Skeletal muscle tissue (tissue), 4 donors: ENCODE data around the gene ELF4. TPM values are rescaled to one million over a fixed set of nuclear protein-coding genes. Genes with fewer than 3 reads are reported as not detected.

Experiments
- H3K27ac ChIP-seq: one replicate; pipeline ENCODE4 v1.7.0; 2013; ENCODE audit warnings: mild to moderate bottlenecking, low read depth, low read length, inconsistent platforms
- H3K27me3 ChIP-seq, 3 donors: one replicate each; pipeline ENCODE4 v1.7.0; 2013; ENCODE audit warnings: low read length in 3 of 3; ENCODE audit not compliant: control insufficient read depth in 3 of 3, insufficient read depth in 3 of 3
- H3K36me3 ChIP-seq, 3 donors: one replicate each; pipeline ENCODE4 v1.7.0; 2013; ENCODE audit warnings: low read length in 3 of 3; ENCODE audit not compliant: control insufficient read depth in 3 of 3, insufficient read depth in 3 of 3
- H3K4me1 ChIP-seq, 3 donors: one replicate each; pipeline ENCODE4 v1.7.0; 2013; ENCODE audit warnings: low read length in 3 of 3, mild to moderate bottlenecking in 3 of 3; ENCODE audit not compliant: control insufficient read depth in 3 of 3, insufficient read depth in 3 of 3
- H3K4me3 ChIP-seq, 3 donors: one replicate each; pipeline ENCODE4 v1.7.0; 2013; ENCODE audit warnings: low read length in 3 of 3
- H3K9ac ChIP-seq, 3 donors: one replicate each; pipeline ENCODE4 v1.7.0; 2013; ENCODE audit warnings: low read length in 3 of 3, mild to moderate bottlenecking in 3 of 3, moderate library complexity in 2 of 3, low read depth in 1 of 3
- H3K9me3 ChIP-seq, 3 donors: one replicate each; pipeline ENCODE4 v1.7.0; 2013; ENCODE audit warnings: low read length in 3 of 3; ENCODE audit not compliant: control insufficient read depth in 3 of 3
- total RNA-seq: library from RNA; depleted of rRNA; stranded (reverse); fragments of >200 nt; gene quantifications from one replicate; pipeline ENCODE4 v1.2.3, GENCODE V29; 2014
- donor health status: Osteomylitis.

Gene ELF4
- total RNA-seq, 1 donor from 2014 or later: 5.7 TPM

- H3K4me3 ChIP-seq: no peak overlapping the region
- peaks cover 0 to 4% (median 0%) of the 10 kb centered on the region in 3 donors for H3K4me1 ChIP-seq
- H3K27ac ChIP-seq: no peak overlapping the region
- no peak overlapping the region for H3K9ac ChIP-seq
- H3K27me3 ChIP-seq: peaks cover 0 to 2% (median 0%) of the 10 kb centered on the region in 3 donors
- H3K9me3 ChIP-seq: no peaks in the 10 kb centered on the region
- H3K36me3 ChIP-seq: no peaks in the 10 kb centered on the region
Observed at GRCh38 chrX:130075777-130076176, 34.5 kb downstream of the ELF4 start.

GRCh38 chrX:130072345-130072740, 38.0 kb downstream of the ELF4 start:
- Histone ChIP-seq H3K4me1 (no peaks in the 10 kb centered on the region), H3K27ac (no peak overlapping the region), H3K9me3 (no peaks in the 10 kb centered on the region), H3K36me3 (peaks cover 0 to 3% (median 0%) of the 10 kb centered on the region in 3 donors), H3K4me3 (no peak overlapping the region), H3K9ac (no peak overlapping the region), H3K27me3 (peaks cover 0 to 2% (median 0%) of the 10 kb centered on the region in 3 donors)

GRCh38 chrX:130071611-130072344, 38.5 kb downstream of the ELF4 start:
- Histone ChIP-seq H3K4me3 (no peak overlapping the region), H3K27me3 (peaks cover 0 to 2% (median 0%) of the 10 kb centered on the region in 3 donors), H3K9ac (no peak overlapping the region), H3K4me1 (no peaks in the 10 kb centered on the region), H3K27ac (no peak overlapping the region), H3K36me3 (peaks cover 0 to 3% (median 0%) of the 10 kb centered on the region in 3 donors), H3K9me3 (no peaks in the 10 kb centered on the region)

- Histone ChIP-seq H3K4me3 (no peak overlapping the region), H3K27me3 (no peaks in the 10 kb centered on the region), H3K27ac (no peak overlapping the region), H3K4me1 (no peaks in the 10 kb centered on the region), H3K36me3 (peaks cover 0 to 3% (median 0%) of the 10 kb centered on the region in 3 donors), H3K9me3 (no peaks in the 10 kb centered on the region), H3K9ac (no peak overlapping the region)
Observed at GRCh38 chrX:130066975-130067615, 43.2 kb downstream of the ELF4 start.

- H3K4me1 ChIP-seq: peaks cover 3 to 9% (median 5%) of the 10 kb centered on the region in 3 donors
- H3K27me3 ChIP-seq: no peaks in the 10 kb centered on the region
- H3K9me3 ChIP-seq: no peaks in the 10 kb centered on the region
- H3K9ac ChIP-seq: peak overlapping the region; percentile 20 to 75 (median 62)
- H3K4me3 ChIP-seq: peak overlapping the region; percentile 54 to 58 (median 54)
- no peaks in the 10 kb centered on the region for H3K36me3 ChIP-seq
- no peak overlapping the region for H3K27ac ChIP-seq
Observed at GRCh38 chrX:130060122-130061069, 49.9 kb downstream of the ELF4 start.

- Histone ChIP-seq H3K4me3 (no peak overlapping the region), H3K9ac (no peak overlapping the region), H3K9me3 (no peaks in the 10 kb centered on the region), H3K36me3 (no peaks in the 10 kb centered on the region), H3K27me3 (no peaks in the 10 kb centered on the region), H3K4me1 (peaks cover 5 to 20% (median 6%) of the 10 kb centered on the region in 3 donors), H3K27ac (no peak overlapping the region)
Observed at GRCh38 chrX:130058652-130059051, 51.6 kb downstream of the ELF4 start.

- Histone ChIP-seq H3K27ac (no peak overlapping the region), H3K27me3 (no peaks in the 10 kb centered on the region), H3K9me3 (no peaks in the 10 kb centered on the region), H3K9ac (no peak overlapping the region), H3K4me3 (no peak overlapping the region), H3K4me1 (peaks cover 5 to 24% (median 6%) of the 10 kb centered on the region in 3 donors), H3K36me3 (peaks cover 0 to 4% (median 2%) of the 10 kb centered on the region in 3 donors)
Observed at GRCh38 chrX:130057209-130057608, 53.1 kb downstream of the ELF4 start.

- no peak overlapping the region for H3K27ac ChIP-seq
- H3K4me3 ChIP-seq: no peak overlapping the region
- H3K9ac ChIP-seq: no peak overlapping the region
- H3K36me3 ChIP-seq: peaks cover 0 to 14% (median 8%) of the 10 kb centered on the region in 3 donors
- H3K4me1 ChIP-seq: peaks cover 5 to 21% (median 5%) of the 10 kb centered on the region in 3 donors
- no peaks in the 10 kb centered on the region for H3K9me3 ChIP-seq
- H3K27me3 ChIP-seq: no peaks in the 10 kb centered on the region
Observed at GRCh38 chrX:130055899-130056298, 54.4 kb downstream of the ELF4 start.

- Histone ChIP-seq H3K27ac (no peak overlapping the region), H3K36me3 (peaks cover 0 to 18% (median 8%) of the 10 kb centered on the region in 3 donors), H3K4me3 (no peak overlapping the region), H3K9me3 (no peaks in the 10 kb centered on the region), H3K4me1 (peaks cover 2 to 18% (median 3%) of the 10 kb centered on the region in 3 donors), H3K27me3 (no peaks in the 10 kb centered on the region), H3K9ac (no peak overlapping the region)
Observed at GRCh38 chrX:130055103-130055502, 55.2 kb downstream of the ELF4 start.
